Right ventricle myocardium inferior (tissue), 1 donor: Measurements from ENCODE around the gene PHF19. TPM values are rescaled to one million over a fixed set of nuclear protein-coding genes. Genes with fewer than 3 reads are reported as not detected.

ENCODE experiments used
- ATAC-seq: fragments of 200-7000 bp; cut with Tn5 transposase; one replicate; pipeline ENCODE4 v1.9.1; 2020; ENCODE audit warnings: mild to moderate bottlenecking, moderate library complexity
- DNase-seq: peaks from one replicate; pipeline ENCODE4 v3.0.0; 2021; ENCODE audit errors: missing footprints
- intact Hi-C: fragments of 100-400 bp; cut with DNase I; formaldehyde crosslinking; loops from one replicate; pipeline ENCODE4 v1.11.0; 2022
- total RNA-seq: library from RNA; stranded (reverse); fragmentation: NEBNext Ultra II Directional; extraction: Animal tissue kit (Norgen Biotek cat#: 25700); gene quantifications from one replicate; pipeline ENCODE4 v1.2.1, GENCODE V29; 2021
- donor health status: DM: no; HTN: yes; CAD: no; lungs with severe emphysema.

Gene PHF19
- total RNA-seq, 1 donor from 2014 or later: 13.2 TPM

- DNase-seq (no peak), ATAC-seq (no peak)
- intact Hi-C loops: no loop called here
These were observed 39.0 kb upstream of the PHF19 start for GRCh38 chr9:120915854-120916470.

- ATAC-seq (no peak), DNase-seq (no peak)
- intact Hi-C loops: no loop called here
These were observed 38.0 kb upstream of the PHF19 start for GRCh38 chr9:120914953-120915352.

GRCh38 chr9:120914396-120914795 lies 37.4 kb upstream of the PHF19 start:
- DNase-seq (no peak), ATAC-seq (peak; percentile 39)
- intact Hi-C loops: no loop called here

GRCh38 chr9:120913647-120914264 lies 36.8 kb upstream of the PHF19 start:
- no peak for ATAC-seq
- intact Hi-C loops: no loop called here
- DNase-seq: no peak

GRCh38 chr9:120912958-120913646 lies 36.1 kb upstream of the PHF19 start:
- ATAC-seq: no peak

GRCh38 chr9:120911295-120911837 lies 34.4 kb upstream of the PHF19 start:
- no peak for ATAC-seq
- no peak for DNase-seq
- intact Hi-C loops: no loop called here

More at GRCh38 chr9:120912958-120913646, 36.1 kb upstream of the PHF19 start:
- no peak for DNase-seq
- intact Hi-C loops: no loop called here

GRCh38 chr9:120910643-120911042 lies 33.7 kb upstream of the PHF19 start:
- intact Hi-C loops: no loop called here
- no peak for ATAC-seq
- no peak for DNase-seq

- DNase-seq (no peak), ATAC-seq (no peak)
- intact Hi-C loops: no loop called here
These were observed 32.9 kb upstream of the PHF19 start for GRCh38 chr9:120909904-120910303.

- intact Hi-C loops: no loop called here
- DNase-seq (no peak), ATAC-seq (no peak)
These were observed 28.6 kb upstream of the PHF19 start for GRCh38 chr9:120905315-120906164.

- intact Hi-C loops: no loop called here
- ATAC-seq (no peak), DNase-seq (no peak)
These were observed 28.0 kb upstream of the PHF19 start for GRCh38 chr9:120904978-120905301.

GRCh38 chr9:120904061-120904977 lies 27.3 kb upstream of the PHF19 start:
- ATAC-seq: no peak
- intact Hi-C loops: no loop called here
- DNase-seq: no peak

- intact Hi-C loops: no loop called here
- DNase-seq: no peak
- no peak for ATAC-seq
These were observed 25.9 kb upstream of the PHF19 start for GRCh38 chr9:120902569-120903535.

GRCh38 chr9:120901755-120902568 lies 25.0 kb upstream of the PHF19 start:
- intact Hi-C loops: no loop called here
- no peak for ATAC-seq
- no peak for DNase-seq

GRCh38 chr9:120900824-120901223 lies 23.8 kb upstream of the PHF19 start:
- intact Hi-C loops: no loop called here
- ATAC-seq: no peak
- DNase-seq: no peak

GRCh38 chr9:120899490-120900068 lies 22.6 kb upstream of the PHF19 start:
- intact Hi-C loops: no loop called here
- no peak for ATAC-seq
- DNase-seq: no peak

GRCh38 chr9:120898396-120898795 lies 21.4 kb upstream of the PHF19 start:
- DNase-seq (no peak), ATAC-seq (no peak)
- intact Hi-C loops: no loop called here
